Retinal pigment epithelial cell (primary cell): ENCODE data around the gene ADAMTS17.

Experiments used
- DNase-seq: peaks from one replicate; pipeline ENCODE4 v3.0.0-alpha.2; 2010; ENCODE audit warnings: low read depth
- H3K4me3 ChIP-seq: 2 replicates; pipeline ENCODE4 v1.5.1; 2011; ENCODE audit warnings: mild to moderate bottlenecking, low read length, control low read depth, moderate library complexity
- CTCF ChIP-seq: conservative IDR thresholded peaks from 2 replicates; pipeline ENCODE4 v1.5.1; 2011; ENCODE audit warnings: low read depth, low read length, control low read depth, inconsistent platforms

ADAMTS17 gene

GRCh38 chr15:100210338-100210737 is 131.4 kb downstream of the ADAMTS17 start:
- no peak for TF ChIP-seq CTCF
- H3K4me3 ChIP-seq = no peak overlapping the region
- DNase-seq = no peak

GRCh38 chr15:100208921-100209603 is 132.7 kb downstream of the ADAMTS17 start:
- no peak for TF ChIP-seq CTCF
- no peak overlapping the region for H3K4me3 ChIP-seq
- no peak for DNase-seq

GRCh38 chr15:100207053-100207452 is 134.7 kb downstream of the ADAMTS17 start:
- H3K4me3 ChIP-seq = no peak overlapping the region
- DNase-seq = no peak
- no peak for TF ChIP-seq CTCF

GRCh38 chr15:100206643-100207042 is 135.1 kb downstream of the ADAMTS17 start:
- H3K4me3 ChIP-seq = no peak overlapping the region
- TF ChIP-seq CTCF = no peak
- DNase-seq = no peak

GRCh38 chr15:100205549-100206295 is 136.1 kb downstream of the ADAMTS17 start:
- H3K4me3 ChIP-seq = no peak overlapping the region
- no peak for DNase-seq
- TF ChIP-seq CTCF = no peak

- no peak for DNase-seq
- H3K4me3 ChIP-seq = no peak overlapping the region
- TF ChIP-seq CTCF = no peak
Observed at GRCh38 chr15:100204771-100205170, 137.0 kb downstream of the ADAMTS17 start.

- no peak for DNase-seq
- no peak for TF ChIP-seq CTCF
- H3K4me3 ChIP-seq = no peak overlapping the region
Observed at GRCh38 chr15:100204211-100204610, 137.6 kb downstream of the ADAMTS17 start.
